Retina (tissue), 1 donor: ENCODE data around the gene TNC.

ENCODE experiments used
- DNase-seq: peaks from one replicate; pipeline ENCODE4 v3.0.0-alpha.2; 2016

The TNC gene

GRCh38 chr9:115098226-115098965, 19.6 kb downstream of the TNC start:
- no peak for DNase-seq

GRCh38 chr9:115093520-115093919, 24.4 kb downstream of the TNC start:
- no peak for DNase-seq

GRCh38 chr9:115090486-115090885, 27.5 kb downstream of the TNC start:
- DNase-seq, result no peak

- DNase-seq, result no peak
Observed at GRCh38 chr9:115088860-115089259, 29.1 kb downstream of the TNC start.

GRCh38 chr9:115086886-115087285, 31.1 kb downstream of the TNC start:
- no peak for DNase-seq

GRCh38 chr9:115086461-115086860, 31.5 kb downstream of the TNC start:
- no peak for DNase-seq

GRCh38 chr9:115085773-115086377, 32.1 kb downstream of the TNC start:
- DNase-seq, result no peak

- DNase-seq, result no peak
Observed at GRCh38 chr9:115084709-115085108, 33.2 kb downstream of the TNC start.

GRCh38 chr9:115084157-115084556, 33.8 kb downstream of the TNC start:
- no peak for DNase-seq

- no peak for DNase-seq
Observed at GRCh38 chr9:115080242-115080641, 37.7 kb downstream of the TNC start.

GRCh38 chr9:115079156-115079555, 38.8 kb downstream of the TNC start:
- no peak for DNase-seq

- no peak for DNase-seq
Observed at GRCh38 chr9:115073456-115073855, 44.5 kb downstream of the TNC start.

- DNase-seq, result no peak
Observed at GRCh38 chr9:115071176-115071575, 46.8 kb downstream of the TNC start.

- no peak for DNase-seq
Observed at GRCh38 chr9:115069771-115070170, 48.2 kb downstream of the TNC start.

- no peak for DNase-seq
Observed at GRCh38 chr9:115069302-115069701, 48.7 kb downstream of the TNC start.

GRCh38 chr9:115068031-115068430, 49.9 kb downstream of the TNC start:
- no peak for DNase-seq

- no peak for DNase-seq
Observed at GRCh38 chr9:115063058-115063845, 54.7 kb downstream of the TNC start.

GRCh38 chr9:115058684-115059315, 59.2 kb downstream of the TNC start:
- no peak for DNase-seq

- no peak for DNase-seq
Observed at GRCh38 chr9:115058175-115058574, 59.8 kb downstream of the TNC start.

GRCh38 chr9:115057559-115057958, 60.4 kb downstream of the TNC start:
- no peak for DNase-seq

GRCh38 chr9:115050002-115050490, 67.9 kb downstream of the TNC start:
- DNase-seq, result no peak

- no peak for DNase-seq
Observed at GRCh38 chr9:115046824-115047223, 71.1 kb downstream of the TNC start.

GRCh38 chr9:115046199-115046598, 71.8 kb downstream of the TNC start:
- no peak for DNase-seq
